ENCODE results near the gene NUP210. TPM values are rescaled to one million over a fixed set of nuclear protein-coding genes. Genes with fewer than 3 reads are reported as not detected.

NUP210 gene
- total RNA-seq, 1 donor from 2014 or later, result 1.9 TPM

DNA sequence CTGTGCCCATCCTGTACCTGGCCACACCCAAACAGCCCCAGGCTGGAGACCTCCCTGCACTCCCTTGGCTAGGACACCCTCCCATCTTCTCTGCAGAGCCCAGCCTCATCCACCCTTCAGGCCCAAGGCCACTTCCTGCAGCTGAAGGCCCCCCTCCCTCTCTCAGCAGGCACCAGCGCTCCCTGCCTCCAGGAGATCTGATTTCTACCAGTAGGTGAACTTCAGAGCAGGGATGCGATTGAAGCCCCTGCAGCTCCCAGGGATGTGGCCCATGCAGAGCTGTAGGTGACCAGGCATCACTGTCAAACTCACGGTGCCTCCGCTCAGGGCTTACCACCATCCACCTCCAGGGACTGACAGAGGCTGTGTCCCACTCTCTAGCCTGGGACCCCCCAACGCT lies 96.3 kb downstream of the NUP210 start:
- DNase-seq (ENCODE audit: low spot score), result no peak

DNA sequence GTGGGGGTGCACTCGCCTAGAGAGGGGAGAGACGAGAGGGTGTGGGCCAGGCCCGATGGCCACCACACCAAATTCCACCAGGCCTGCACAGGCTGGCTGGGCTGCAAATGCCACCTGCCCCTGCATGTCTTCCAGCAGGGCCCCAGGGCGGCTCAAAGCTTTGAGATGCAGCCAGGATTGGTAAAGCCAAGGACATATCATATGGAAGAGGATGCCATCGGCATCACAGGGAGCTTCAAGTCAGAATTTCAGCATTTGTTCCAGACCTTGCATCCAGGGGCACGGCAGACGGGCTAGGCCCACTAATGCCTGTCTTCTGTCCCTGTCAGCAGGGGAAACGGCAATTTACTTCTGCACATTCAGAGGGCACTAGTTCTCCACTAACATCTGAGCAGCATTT lies 97.8 kb downstream of the NUP210 start:
- DNase-seq (ENCODE audit: low spot score), result no peak

DNA sequence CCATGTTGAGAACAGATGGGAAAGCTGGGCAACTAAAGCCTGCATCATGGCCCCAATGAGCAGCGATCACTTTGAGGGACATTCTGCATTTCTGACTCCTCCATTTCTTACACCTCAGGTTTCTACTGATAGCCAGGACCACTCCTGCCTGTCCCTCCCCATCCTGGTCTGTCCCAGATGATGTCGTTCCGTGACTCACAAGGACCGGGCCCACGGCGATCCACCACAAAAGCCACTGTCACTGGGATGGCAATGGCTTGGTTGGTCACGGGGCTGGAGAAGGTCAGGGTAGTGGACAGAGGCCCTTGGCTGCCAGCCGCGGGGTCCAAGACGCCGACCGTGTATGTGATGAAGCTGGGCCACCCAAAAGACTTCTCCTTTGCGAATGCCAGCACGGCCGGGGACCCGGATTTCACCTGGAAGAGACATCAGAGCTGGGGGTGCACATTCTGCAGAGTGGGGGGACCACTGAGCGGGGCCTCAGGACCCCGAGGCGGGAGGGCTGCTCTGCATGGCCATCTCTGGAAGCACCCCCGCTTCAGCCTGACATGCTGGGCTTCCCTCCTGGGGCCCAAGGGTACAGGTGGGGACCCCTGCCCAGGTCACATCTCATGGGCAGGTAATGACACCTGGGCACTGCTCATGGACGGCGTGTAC lies 100.4 kb downstream of the NUP210 start:
- DNase-seq (ENCODE audit: low spot score), result no peak

DNA sequence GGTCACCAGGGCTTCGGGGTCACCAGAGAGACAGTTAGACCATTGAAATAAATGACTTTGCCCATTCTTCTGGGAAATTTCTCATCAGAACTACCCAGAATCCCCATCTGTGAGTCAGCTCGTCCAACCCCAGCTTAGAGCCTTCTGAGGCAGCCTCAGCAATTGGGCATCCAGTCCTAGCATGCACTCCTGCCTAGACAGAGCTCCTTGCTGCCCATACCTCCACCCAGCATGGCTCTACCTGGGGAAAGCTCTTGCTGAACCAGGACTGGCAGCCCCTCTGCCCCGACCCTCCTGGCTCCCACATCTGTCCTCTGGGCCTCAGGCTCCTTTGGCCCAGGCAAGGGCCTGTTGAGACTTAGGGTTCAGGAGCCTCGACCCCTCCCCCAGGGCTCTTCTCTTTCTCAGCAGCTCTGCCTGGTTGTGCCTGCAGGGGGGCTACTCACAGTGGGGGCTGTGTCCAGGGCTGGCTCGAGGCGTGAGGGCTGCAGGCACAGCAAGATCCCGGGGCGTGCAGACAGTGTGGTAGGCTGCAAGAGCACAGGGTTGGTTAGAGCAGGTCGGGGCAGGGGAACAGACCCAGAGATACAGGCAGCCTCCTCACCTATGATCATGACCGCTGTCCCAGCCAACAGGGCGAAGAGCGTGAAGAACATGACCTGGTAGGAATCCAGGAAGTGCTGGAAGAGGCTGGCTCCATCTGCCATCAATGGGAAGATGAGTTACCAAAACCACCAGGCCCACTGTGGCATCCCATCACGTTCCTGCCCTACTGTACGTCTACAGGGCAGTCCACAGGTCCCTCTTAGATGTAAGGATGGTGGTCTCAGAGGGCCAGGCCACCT lies 101.3 kb downstream of the NUP210 start:
- DNase-seq (ENCODE audit: low spot score), result no peak

DNA sequence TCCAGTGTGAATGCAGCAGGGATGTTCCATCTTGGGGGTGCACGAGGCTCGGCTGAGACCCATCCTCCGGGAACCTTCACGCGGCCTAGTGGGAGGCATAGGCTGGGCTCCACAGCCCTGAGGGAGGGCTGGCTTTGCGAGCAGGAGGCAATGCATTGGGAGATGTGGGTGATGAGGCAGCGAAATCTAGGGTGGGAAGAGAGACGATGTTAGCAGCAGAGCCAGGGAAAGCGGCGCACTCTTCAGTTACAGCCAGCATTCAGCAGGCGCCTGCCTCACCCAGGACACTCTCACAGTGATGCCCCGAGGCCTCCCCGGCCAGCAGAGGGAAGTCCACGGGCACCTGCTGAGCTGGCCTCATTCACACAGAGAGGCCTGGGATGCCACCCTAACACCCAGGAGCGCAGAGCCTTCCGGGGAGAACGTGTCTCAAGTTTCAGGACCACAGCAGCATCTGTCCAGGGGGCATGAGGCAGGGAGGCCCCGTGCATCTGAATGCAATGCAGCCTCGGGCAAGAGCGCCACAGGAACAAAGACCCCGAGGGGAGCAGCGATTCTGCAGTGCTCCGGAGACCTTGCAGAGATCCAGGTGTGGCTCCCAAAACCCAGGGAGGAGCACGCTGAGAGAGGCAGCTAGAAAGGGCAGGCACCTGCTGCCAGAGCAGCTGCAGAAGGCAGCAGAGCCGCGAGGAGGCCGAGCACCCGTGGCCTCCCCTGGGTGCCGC lies 102.4 kb downstream of the NUP210 start:
- DNase-seq (ENCODE audit: low spot score), result no peak

DNA sequence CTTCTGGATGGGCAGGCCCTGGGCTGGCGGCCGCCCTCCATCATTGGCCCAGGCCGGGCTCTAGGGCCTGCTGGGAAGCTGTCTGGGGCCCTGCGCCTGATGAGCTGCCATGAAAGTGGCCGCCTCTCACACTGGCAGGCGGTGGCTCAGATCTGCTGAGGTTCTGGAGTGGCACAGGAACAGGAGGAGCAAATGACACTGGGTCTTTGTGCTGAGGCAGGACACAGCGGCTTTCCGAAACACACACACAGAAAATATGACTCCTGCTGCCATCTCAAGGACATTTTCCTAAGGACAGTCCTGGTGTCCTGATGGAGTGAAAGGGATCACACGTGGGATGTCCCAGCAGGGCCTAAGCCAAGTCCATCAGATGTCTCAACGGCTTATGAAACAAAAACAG lies 103.5 kb downstream of the NUP210 start:
- no peak for DNase-seq (ENCODE audit: low spot score)

DNA sequence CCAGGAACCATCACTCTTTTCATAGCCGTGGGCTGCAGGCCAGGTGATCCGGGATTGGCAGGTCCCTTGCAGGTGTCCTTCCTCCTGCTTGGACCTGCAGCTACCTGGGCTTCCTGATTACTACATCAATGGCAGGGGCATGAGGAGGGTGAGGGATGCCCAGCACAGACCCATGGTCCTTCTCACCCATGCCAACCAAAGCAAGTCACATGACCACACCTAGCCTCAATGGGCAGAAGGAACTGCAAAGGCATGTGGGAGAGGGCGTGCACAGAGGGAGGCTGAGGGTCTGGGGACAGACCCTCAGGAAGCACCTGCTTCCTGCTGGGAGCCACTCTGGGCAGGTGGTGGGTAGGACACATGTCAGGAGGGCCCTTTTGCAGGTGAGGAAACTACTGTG lies 105.2 kb downstream of the NUP210 start:
- no peak for DNase-seq (ENCODE audit: low spot score)

DNA sequence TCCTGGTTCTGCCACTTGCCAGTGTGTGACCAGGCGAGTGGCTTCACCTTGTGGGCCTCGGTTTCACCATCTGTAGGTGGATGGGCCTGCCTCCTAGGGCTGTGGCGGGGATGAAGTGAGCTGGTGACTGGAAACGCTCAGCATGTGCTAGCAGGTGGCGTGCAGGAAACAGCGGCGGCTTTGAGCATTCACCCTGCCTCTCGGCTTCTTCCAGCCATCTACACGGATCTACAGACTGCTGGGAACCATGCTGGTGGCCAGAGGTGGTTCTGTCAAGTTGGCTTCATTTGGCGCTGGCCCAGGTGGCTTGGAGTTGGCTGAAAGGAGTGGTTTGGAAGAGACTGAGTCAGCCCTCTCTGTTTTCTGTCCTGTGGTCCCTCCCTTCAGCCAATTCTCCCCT lies 106.3 kb downstream of the NUP210 start:
- no peak for DNase-seq (ENCODE audit: low spot score)

DNA sequence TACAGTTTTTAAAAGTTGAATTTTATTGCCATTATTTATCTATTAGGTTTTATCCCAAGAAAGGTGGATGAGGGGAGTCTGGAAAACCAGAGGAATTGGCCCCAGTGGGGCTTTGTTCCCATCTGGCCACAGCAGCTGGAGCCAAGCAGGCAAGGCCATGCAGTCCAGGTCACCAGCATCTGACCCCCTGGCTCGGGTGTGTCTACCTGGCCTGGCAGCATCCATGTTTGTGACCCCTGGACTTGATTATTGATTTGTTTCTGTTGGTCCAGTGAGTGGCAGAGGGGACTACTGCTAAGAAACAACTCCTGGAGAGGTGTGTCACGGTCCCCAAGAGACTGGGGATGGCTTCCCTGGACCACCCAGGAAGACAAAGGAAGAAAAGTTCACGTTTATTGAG lies 111.1 kb downstream of the NUP210 start:
- no peak for DNase-seq (ENCODE audit: low spot score)

DNA sequence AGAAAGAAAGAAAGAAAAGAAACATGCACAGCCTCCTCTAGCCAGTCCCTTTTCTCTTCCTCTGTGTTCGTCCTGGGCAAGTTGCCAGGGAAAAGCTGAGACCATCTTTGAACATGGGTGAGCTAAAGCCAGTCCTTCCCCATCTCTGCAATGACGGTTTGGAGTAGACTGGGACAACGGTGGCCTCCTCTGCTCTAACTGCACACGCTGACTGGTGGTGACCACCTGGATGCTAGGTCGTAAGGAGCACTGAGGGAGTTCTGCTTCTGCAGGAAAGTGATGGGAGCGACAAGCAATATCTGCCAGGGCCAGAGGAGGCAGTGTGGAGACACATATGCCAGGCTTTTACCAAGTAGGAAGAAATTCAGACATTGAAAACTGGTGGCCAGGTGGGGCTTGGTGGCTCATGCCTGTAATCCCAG lies 111.7 kb downstream of the NUP210 start:
- DNase-seq (ENCODE audit: low spot score), result peak; percentile 17

DNA sequence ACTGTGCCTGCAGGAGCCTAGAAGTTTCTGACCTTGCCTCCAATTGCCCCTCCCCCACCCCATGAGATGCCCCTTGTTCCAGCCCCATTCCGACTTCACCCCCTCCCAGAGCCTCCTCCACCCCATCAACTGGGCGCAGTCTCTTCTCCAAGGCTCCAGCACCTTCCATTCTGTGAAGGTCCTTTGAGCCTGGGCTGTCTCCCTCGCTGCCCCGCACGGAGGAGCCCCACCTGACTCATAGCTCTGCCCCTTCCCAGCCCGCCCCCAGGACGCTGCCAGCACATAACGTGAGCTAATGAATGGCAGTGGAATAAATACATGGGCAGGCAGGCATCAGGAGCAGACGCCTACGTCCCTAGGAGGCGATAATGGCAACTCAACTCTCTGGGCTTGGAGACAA lies 113.1 kb downstream of the NUP210 start:
- no peak for DNase-seq (ENCODE audit: low spot score)

DNA sequence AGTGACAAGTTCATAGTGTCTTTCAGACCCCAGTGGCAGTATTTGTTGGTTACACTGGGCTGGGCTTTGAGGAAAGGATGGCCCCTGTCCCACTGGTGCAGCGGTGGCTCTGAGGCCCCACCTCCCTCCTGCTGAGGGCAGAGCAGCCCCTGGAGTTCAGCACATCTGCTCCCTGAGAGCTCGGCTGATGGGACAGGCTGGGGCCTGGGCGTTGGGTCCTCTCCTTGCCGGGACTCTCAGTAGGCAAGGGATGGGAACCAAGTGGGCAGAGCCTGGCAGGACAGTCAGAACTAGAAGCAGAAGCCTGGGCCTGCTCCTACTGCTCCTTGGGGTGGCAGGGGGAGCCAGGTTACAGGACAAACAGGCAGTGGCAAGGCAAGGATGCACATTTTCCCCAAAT lies 114.5 kb downstream of the NUP210 start:
- no peak for DNase-seq (ENCODE audit: low spot score)

DNA sequence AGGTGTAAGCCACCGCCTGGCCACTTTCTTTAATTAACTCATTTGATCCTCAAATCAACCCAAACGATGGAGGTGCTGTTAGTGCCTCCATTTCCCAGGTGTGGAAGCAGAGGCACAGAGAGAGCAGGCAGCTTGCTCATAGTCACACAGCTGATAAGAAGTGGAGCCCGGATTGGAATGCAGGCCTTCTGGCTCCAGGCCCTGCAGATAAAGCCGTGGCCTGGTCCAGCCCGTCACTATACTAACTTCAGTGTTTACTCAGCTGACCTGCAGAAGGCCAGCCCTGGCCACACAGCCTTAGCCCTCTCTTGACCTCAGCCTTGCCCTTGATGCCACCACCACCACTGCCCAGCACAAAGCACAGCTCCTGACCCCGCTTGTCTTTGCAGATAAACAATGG lies 116.7 kb downstream of the NUP210 start:
- DNase-seq (ENCODE audit: low spot score), result no peak

DNA sequence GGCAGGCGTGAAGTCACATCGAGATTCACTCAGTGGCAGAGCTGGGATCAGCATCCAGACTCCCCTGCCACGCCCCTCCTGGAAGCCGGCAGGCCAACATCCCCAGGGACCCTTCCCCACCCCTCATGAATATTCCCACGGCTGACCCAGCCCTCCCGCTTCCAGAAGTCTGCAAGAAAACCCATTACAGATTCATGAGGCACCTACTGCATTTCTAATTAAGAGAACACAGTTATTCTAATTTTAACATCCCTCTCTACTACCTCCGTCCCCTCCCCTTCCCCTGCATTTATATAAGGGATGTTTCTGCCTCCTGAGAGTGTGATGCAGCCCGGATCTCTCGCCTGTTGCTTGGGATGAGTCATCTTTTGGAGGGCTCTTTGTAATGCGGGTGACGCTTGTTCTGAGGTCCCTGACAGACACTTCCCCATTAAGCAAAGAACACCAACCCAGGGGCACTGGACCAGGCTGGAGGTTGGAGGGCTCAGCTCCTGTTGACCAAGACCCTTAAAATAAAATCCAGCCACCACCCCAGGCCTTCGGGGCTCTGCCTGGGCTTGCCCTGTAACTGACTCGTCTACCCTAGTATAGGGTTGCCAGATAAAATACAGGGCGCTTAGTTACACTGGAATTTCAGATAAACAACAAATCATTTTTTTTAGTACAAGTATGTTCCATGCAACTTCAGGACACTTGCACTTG lies 118.7 kb downstream of the NUP210 start:
- DNase-seq (ENCODE audit: low spot score), result peak; percentile 53

DNA sequence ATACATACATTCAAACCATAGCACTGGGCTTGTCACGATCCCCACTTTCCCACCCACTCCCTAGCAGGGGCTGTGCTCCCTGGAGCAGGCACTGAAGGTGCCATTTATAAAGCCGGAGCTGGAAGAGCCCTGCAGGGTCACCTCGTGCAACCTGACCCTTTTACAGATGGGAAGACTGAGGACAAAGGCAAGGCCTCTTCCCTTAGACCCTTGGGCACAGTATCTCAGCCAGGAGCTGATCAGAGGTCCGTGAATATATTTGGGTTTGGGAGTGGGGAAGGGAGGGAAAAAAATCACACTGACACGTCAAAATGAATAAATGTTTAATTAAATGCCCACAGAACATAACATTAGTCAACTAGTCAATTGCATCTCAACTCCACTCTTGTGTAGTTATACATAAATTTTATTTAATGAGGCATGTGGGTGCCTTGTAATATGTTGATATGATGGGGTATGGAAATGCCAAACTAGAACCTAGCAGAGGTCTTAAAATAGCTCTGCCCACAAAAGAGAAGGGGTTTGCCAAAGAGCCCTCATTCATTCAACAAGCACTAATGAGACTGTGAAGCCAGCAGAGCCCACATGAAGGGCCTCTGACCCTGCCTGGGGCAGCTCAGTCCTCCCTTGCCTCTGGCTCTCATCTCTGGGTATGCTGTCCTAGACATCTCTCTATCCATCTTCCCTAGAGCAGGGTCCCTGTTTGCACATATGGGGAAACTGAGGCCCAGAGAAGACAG lies 119.4 kb downstream of the NUP210 start:
- DNase-seq (ENCODE audit: low spot score), result no peak

DNA sequence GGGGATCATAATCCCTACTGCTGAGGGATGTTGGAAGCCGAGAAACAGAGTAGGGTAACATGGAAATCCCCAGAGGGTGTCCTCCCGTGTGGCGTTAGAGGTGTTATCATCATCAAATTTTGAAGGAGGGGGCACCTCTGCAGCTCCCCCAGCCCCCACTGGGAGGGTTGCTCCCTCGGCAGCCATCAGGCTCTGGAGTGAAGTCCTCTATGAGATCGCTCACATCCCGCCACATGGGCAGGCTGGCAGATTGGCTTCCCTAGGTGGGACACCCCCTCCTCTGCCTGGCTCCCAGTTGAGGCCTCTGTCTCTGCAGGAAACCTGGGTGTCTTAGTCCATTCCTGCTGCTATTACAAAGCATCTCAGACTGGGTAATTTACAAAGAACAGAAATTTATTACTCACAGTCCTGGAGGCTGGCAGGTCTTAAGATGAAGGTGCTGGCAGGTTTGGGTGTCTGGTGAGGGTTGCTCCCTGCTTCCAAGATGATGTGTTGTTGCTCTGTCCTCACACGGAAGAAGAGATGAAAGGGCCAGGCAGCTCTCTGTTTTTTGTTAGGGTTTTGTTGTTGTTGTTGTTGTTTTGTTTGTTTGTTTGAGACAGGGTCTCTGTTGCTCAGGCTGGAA lies 120.5 kb downstream of the NUP210 start:
- no peak for DNase-seq (ENCODE audit: low spot score)

DNA sequence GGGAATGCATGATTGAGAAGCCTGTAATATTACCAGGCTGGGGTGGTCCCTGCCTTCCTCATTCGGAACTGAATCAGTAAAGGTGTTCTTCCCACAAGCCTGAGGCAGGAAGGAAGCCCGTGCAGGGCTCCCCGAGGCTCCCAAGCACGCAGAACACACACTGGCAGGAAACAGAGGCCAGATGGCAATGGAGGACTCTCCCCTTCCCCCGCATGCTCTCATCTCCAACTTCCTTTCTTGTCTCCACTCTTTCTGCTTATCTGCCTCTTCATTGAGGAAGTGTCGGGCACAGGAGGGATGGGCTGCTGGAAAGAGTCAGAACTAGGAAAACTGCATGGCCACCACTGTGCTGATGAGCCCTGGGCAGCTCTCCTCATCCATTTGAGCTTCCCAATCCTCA lies 123.5 kb downstream of the NUP210 start:
- no peak for DNase-seq (ENCODE audit: low spot score)

DNA sequence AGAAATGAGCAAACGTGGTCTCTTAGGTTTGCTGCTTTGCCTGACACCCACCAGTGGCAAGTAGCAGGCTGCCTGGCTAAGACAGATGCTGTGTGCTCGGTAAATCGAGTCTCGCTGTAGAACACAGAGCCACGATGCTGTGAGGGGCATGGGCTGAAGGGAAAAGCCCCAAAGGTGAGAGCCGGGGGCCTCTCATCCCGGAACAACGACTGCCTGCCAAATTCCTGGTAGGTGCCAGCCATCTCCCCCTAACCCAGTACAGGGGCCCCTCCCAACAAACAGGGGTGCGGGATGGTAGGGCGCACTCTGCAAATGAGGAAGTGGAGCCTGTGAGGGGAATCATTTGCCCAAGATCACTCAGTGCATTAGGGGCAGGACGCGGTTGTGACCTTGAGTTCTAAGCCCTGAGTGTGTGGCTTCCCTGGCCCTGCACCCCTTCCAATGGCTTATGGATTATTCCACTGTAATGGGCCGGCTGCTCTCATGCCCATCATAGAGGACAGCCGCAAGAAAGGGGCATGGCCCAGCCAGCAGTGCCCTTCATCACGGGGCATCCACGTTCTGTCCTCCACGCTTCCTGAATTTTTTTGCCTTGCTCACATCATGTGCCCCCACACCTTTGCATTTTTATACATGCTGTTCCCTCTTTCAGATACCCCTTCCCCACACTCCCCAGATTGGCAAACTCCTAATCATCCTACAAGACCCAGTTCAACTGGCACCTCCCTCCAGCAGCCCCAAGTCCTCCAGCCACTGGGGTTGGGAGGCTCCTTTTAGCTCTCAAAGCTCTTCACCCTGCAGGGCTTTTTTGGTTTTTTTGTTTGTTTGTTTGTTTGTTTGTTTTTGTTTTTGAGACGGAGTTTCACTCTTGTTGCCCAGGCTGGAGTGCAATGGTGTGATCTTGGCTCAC lies 125.4 kb downstream of the NUP210 start:
- DNase-seq (ENCODE audit: low spot score), result no peak

DNA sequence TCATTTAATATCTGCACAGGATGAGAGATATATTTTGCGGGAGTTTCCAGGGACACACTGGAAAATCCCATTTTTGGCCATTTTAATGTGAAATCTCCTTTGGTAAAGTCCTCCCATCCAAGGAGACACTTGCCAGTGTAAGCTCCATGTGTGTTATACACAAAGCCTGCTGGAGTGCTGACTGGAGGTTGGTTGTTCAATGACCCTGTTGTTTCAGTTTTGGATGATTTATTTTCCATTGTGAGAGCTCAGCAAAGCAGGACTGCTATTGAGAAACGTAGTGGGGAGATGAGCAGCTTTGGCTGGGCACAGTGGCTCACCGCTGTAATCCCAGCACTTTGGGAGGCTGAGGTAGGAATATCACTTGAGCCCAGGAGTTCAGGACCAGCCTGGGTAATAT lies 127.7 kb downstream of the NUP210 start:
- no peak for DNase-seq (ENCODE audit: low spot score)

DNA sequence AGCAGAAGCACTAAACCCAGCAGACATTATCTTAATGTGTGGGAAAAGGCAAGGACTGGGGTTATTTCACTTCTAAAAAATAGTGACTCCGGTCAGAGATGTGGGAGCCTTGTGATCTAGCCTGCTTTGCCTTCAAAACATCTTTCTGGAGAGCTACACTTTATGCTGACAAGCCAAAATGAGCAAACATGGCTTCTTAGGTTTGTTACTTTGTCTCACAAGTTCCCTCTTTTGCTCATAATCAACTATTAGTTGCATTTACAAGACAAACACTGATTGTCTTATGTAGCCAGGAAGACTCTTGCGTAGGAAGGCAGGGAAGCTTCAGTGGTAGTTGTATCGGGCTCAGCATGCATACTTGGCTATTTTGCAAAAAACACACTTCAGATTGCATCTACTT lies 129.2 kb downstream of the NUP210 start:
- no peak for DNase-seq (ENCODE audit: low spot score)

Measured in umbilical cord (tissue), 2 donors.